Osteocyte (in vitro differentiated cells): ENCODE data around the gene GPR42. TPM values are rescaled to one million over a fixed set of nuclear protein-coding genes. Genes with fewer than 3 reads are reported as not detected.

Experiments used
- DNase-seq: peaks from one replicate; pipeline ENCODE4 v3.0.0; 2021; ENCODE audit warnings: mixed read lengths; ENCODE audit not compliant: unreplicated experiment; ENCODE audit errors: extremely low spot score
- H3K27ac Mint-ChIP-seq: one replicate; pipeline ENCODE4 v1.8.0; 2021; ENCODE audit warnings: mild to moderate bottlenecking, mixed read lengths; ENCODE audit not compliant: unreplicated experiment
- H3K27me3 Mint-ChIP-seq: one replicate; pipeline ENCODE4 v1.8.0; 2021; ENCODE audit warnings: mixed read lengths; ENCODE audit not compliant: unreplicated experiment
- H3K36me3 Mint-ChIP-seq: one replicate; pipeline ENCODE4 v1.8.0; 2021; ENCODE audit warnings: mixed read lengths; ENCODE audit not compliant: unreplicated experiment
- H3K4me1 Mint-ChIP-seq: one replicate; pipeline ENCODE4 v1.8.0; 2021; ENCODE audit warnings: mixed read lengths; ENCODE audit not compliant: unreplicated experiment
- H3K4me3 Mint-ChIP-seq: one replicate; pipeline ENCODE4 v1.8.0; 2021; ENCODE audit warnings: mild to moderate bottlenecking, moderate library complexity, mixed read lengths; ENCODE audit not compliant: unreplicated experiment
- H3K9me3 Mint-ChIP-seq: one replicate; pipeline ENCODE4 v1.8.0; 2021; ENCODE audit warnings: mixed read lengths; ENCODE audit not compliant: unreplicated experiment
- CTCF ChIP-seq: fragments of 200-600 bp; sonication (generic); IDR thresholded peaks from 2 replicates; pipeline ENCODE4 v1.5.0; 2021; ENCODE audit warnings: antibody characterized with exemption, mild to moderate bottlenecking, moderate library complexity
- total RNA-seq: library from RNA; stranded (reverse); gene quantifications from 2 replicates; pipeline ENCODE4 v1.2.1, GENCODE V29; 2021

Gene GPR42
- total RNA-seq, 1 donor from 2014 or later, result not detected

- DNase-seq, result no peak
- Mint-ChIP-seq H3K4me3 (no peak overlapping the region), H3K27ac (no peak overlapping the region), H3K36me3 (no peaks in the 10 kb centered on the region), H3K4me1 (no peaks in the 10 kb centered on the region), H3K27me3 (peaks cover 4% of the 10 kb centered on the region), H3K9me3 (no peaks in the 10 kb centered on the region)
- TF ChIP-seq CTCF, result no peak
Observed at GRCh38 chr19:35341006-35341405, 29.9 kb upstream of the GPR42 start.

- DNase-seq, result no peak
- no peaks in the 10 kb centered on the region for H3K4me1 Mint-ChIP-seq
- H3K27me3 Mint-ChIP-seq, result peaks cover 3% of the 10 kb centered on the region
- no peaks in the 10 kb centered on the region for H3K36me3 Mint-ChIP-seq
- no peak overlapping the region for H3K27ac Mint-ChIP-seq
- no peaks in the 10 kb centered on the region for H3K9me3 Mint-ChIP-seq
- no peak for TF ChIP-seq CTCF
- H3K4me3 Mint-ChIP-seq, result no peak overlapping the region
Observed at GRCh38 chr19:35341565-35342225, 29.2 kb upstream of the GPR42 start.

GRCh38 chr19:35342430-35342829 lies 28.4 kb upstream of the GPR42 start:
- Mint-ChIP-seq H3K4me3 (no peak overlapping the region), H3K4me1 (no peaks in the 10 kb centered on the region), H3K27ac (no peak overlapping the region), H3K36me3 (no peaks in the 10 kb centered on the region), H3K27me3 (peaks cover 8% of the 10 kb centered on the region), H3K9me3 (no peaks in the 10 kb centered on the region)
- DNase-seq, result no peak
- no peak for TF ChIP-seq CTCF

GRCh38 chr19:35344511-35345031 lies 26.3 kb upstream of the GPR42 start:
- Mint-ChIP-seq H3K4me3 (no peak overlapping the region), H3K27ac (no peak overlapping the region), H3K4me1 (no peaks in the 10 kb centered on the region), H3K9me3 (no peaks in the 10 kb centered on the region), H3K27me3 (peaks cover 9% of the 10 kb centered on the region), H3K36me3 (no peaks in the 10 kb centered on the region)
- no peak for TF ChIP-seq CTCF
- peak; percentile 66 for DNase-seq

- no peaks in the 10 kb centered on the region for H3K4me1 Mint-ChIP-seq
- no peak for TF ChIP-seq CTCF
- no peak overlapping the region for H3K4me3 Mint-ChIP-seq
- H3K36me3 Mint-ChIP-seq, result no peaks in the 10 kb centered on the region
- DNase-seq, result peak; percentile 70
- no peaks in the 10 kb centered on the region for H3K9me3 Mint-ChIP-seq
- no peak overlapping the region for H3K27ac Mint-ChIP-seq
- peaks cover 11% of the 10 kb centered on the region for H3K27me3 Mint-ChIP-seq
Observed at GRCh38 chr19:35345671-35346111, 25.2 kb upstream of the GPR42 start.
